Astrocyte of the cerebellum (primary cell): Measurements from ENCODE around the gene CHD6.

Experiments
- DNase-seq: peaks from one replicate; pipeline ENCODE4 v3.0.0-alpha.2; 2011; ENCODE audit warnings: low read depth
- H3K4me3 ChIP-seq: 2 replicates; pipeline ENCODE4 v1.5.1; 2011; ENCODE audit warnings: mild to moderate bottlenecking, low read depth, low read length, moderate library complexity
- CTCF ChIP-seq: IDR thresholded peaks from 2 replicates; pipeline ENCODE4 v1.5.1; 2012; ENCODE audit warnings: low read length, low read depth, moderate library complexity, mild to moderate bottlenecking; ENCODE audit errors: missing control alignments
- in situ Hi-C: cut with HindIII; loops from 2 replicates; pipeline ENCODE4 v1.10.0; 2017; ENCODE audit warnings: low sequenced_read_pairs

Gene CHD6

GRCh38 chr20:41623625-41624375 lies 5.6 kb upstream of the CHD6 start:
- no peak for DNase-seq
- in situ Hi-C loops: no loop called here
- no peak for TF ChIP-seq CTCF
- H3K4me3 ChIP-seq: no peak overlapping the region

GRCh38 chr20:41622584-41622983 lies 4.4 kb upstream of the CHD6 start:
- no peak overlapping the region for H3K4me3 ChIP-seq
- TF ChIP-seq CTCF: no peak
- in situ Hi-C loops: no loop called here
- DNase-seq: no peak

- TF ChIP-seq CTCF: no peak
- H3K4me3 ChIP-seq: no peak overlapping the region
- in situ Hi-C loops: no loop called here
- DNase-seq: no peak
Observed at GRCh38 chr20:41621971-41622370, 3.8 kb upstream of the CHD6 start.

- DNase-seq: no peak
- no peak for TF ChIP-seq CTCF
- H3K4me3 ChIP-seq: no peak overlapping the region
- in situ Hi-C loops: no loop called here
Observed at GRCh38 chr20:41621421-41621820, 3.2 kb upstream of the CHD6 start.

- no peak for DNase-seq
Observed at GRCh38 chr20:41619360-41620100, 1.4 kb upstream of the CHD6 start.

GRCh38 chr20:41618807-41619311 lies 682 bp upstream of the CHD6 start:
- TF ChIP-seq CTCF: no peak
- peak overlapping the region; percentile 86 for H3K4me3 ChIP-seq
- in situ Hi-C loops: no loop called here
- no peak for DNase-seq

More at GRCh38 chr20:41619360-41620100, 1.4 kb upstream of the CHD6 start:
- TF ChIP-seq CTCF: no peak
- in situ Hi-C loops: no loop called here
- H3K4me3 ChIP-seq: no peak overlapping the region
